ENCODE measurements around the gene ACSL5.

The ACSL5 gene

GRCh38 chr10:112359606-112360307 is 14.2 kb upstream of the ACSL5 start:
- no peak for TF ChIP-seq CTCF (IDR thresholded peaks at IDR 0.05; ENCODE audit: extremely low read depth, insufficient read depth, missing control alignments)
- DNase-seq (ENCODE audit: low spot score), result no peak
- in situ Hi-C loops (cut with MboI; ENCODE audit: low pct_unique_long_range_greater_than_20kb, low sequenced_read_pairs, unreplicated experiment), result no loop called here

DNA sequence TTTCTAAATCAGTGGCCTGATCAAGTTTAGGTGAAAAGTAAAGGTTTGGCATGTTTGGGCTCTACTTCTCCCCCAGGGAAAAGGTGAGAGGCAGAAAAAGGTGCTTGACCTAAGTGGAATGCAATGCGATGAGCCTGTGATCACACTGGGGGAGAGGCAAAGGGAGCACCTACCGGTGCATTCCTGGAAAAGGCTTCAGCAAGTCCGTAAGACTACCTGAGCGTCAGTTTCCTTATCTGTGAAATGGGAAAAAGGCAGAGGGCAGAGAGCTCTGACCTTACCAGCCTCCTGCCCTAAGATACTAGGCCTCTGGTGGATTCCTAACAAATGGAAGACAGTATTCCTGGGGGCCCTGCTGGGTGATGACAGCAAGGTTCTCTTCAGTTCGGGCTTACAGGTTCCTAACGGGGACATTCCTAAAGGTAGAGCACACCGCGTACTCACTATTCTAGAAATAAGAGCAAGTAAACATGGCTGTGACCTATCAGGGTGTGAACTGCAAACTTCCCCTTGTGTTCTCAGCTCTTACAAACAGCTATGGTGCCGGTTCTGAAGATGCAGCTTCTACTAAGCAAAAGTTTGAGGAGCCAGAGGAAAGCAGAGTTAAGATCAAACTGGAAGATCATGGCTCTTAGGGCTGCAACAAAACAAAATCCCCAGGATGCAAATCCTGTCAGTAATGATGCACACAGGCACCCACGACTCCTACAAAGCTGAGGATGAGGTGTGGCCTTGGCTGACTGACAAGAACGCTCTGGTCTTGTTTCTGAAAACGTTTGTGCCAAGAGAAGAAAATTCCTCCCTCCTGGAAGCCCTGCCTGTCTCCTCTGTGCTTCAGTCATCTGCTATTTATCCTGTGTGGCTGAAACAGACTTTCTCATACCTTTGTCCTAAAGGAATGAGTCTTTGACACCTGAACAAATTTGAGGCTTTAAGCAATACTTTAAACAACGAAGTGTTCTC is 13.3 kb upstream of the ACSL5 start:
- DNase-seq (ENCODE audit: low spot score), result no peak
- no peak for TF ChIP-seq CTCF (IDR thresholded peaks at IDR 0.05; ENCODE audit: extremely low read depth, insufficient read depth, missing control alignments)
- in situ Hi-C loops (cut with MboI; ENCODE audit: low pct_unique_long_range_greater_than_20kb, low sequenced_read_pairs, unreplicated experiment), result no loop called here

GRCh38 chr10:112361951-112362751 is 11.8 kb upstream of the ACSL5 start:
- TF ChIP-seq CTCF (IDR thresholded peaks at IDR 0.05; ENCODE audit: extremely low read depth, insufficient read depth, missing control alignments), result no peak
- no peak for DNase-seq (ENCODE audit: low spot score)
- in situ Hi-C loops (cut with MboI; ENCODE audit: low pct_unique_long_range_greater_than_20kb, low sequenced_read_pairs, unreplicated experiment), result no loop called here

DNA sequence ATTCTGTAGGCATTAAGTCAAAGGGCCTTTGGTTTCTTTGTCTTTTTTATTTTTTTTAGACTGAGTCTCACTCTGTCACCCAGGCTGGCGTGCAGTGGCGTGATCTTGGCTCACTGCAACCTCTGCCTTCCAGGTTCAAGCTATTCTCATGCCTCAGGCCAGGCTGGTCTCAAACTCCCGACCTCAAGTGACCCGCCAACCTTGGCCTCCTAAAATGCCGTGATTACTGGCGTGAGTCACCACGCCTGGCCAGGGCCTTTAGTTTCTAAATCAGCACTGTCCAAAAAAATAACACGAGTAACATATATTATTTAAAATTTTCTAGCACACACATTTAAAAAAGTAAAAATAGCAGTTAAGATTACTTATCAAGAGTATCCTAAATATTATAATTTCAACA is 11.1 kb upstream of the ACSL5 start:
- no peak for TF ChIP-seq CTCF (IDR thresholded peaks at IDR 0.05; ENCODE audit: extremely low read depth, insufficient read depth, missing control alignments)
- no peak for DNase-seq (ENCODE audit: low spot score)
- in situ Hi-C loops (cut with MboI; ENCODE audit: low pct_unique_long_range_greater_than_20kb, low sequenced_read_pairs, unreplicated experiment), result no loop called here

- in situ Hi-C loops (cut with MboI; ENCODE audit: low pct_unique_long_range_greater_than_20kb, low sequenced_read_pairs, unreplicated experiment), result no loop called here
- no peak for TF ChIP-seq CTCF (IDR thresholded peaks at IDR 0.05; ENCODE audit: extremely low read depth, insufficient read depth, missing control alignments)
- no peak for DNase-seq (ENCODE audit: low spot score)
Measured at GRCh38 chr10:112363696-112364688, 9.9 kb upstream of the ACSL5 start.

All from GM13977 (cell line).